GM12801 (cell line): ENCODE data around the gene TIMMDC1.

Experiments used
- CTCF ChIP-seq: IDR thresholded peaks from one replicate; pipeline ENCODE4 v1.5.1; 2011; ENCODE audit warnings: control low read depth; ENCODE audit not compliant: insufficient read length; ENCODE audit errors: extremely low read depth

Gene TIMMDC1

GRCh38 chr3:119469418-119470189, 28.7 kb upstream of the TIMMDC1 start:
- TF ChIP-seq CTCF = no peak

- no peak for TF ChIP-seq CTCF
Measured at GRCh38 chr3:119470866-119471265, 27.5 kb upstream of the TIMMDC1 start.

GRCh38 chr3:119481079-119481478, 17.3 kb upstream of the TIMMDC1 start:
- no peak for TF ChIP-seq CTCF

GRCh38 chr3:119483101-119483500, 15.2 kb upstream of the TIMMDC1 start:
- TF ChIP-seq CTCF = no peak

GRCh38 chr3:119485563-119485962, 12.8 kb upstream of the TIMMDC1 start:
- no peak for TF ChIP-seq CTCF

GRCh38 chr3:119490153-119490552, 8.2 kb upstream of the TIMMDC1 start:
- TF ChIP-seq CTCF = no peak

GRCh38 chr3:119492128-119492527, 6.2 kb upstream of the TIMMDC1 start:
- no peak for TF ChIP-seq CTCF
